Measurements from ENCODE around the gene RXRA. TPM values are rescaled to one million over a fixed set of nuclear protein-coding genes. Genes with fewer than 3 reads are reported as not detected.
A peak's percentile ranks its signal among the peaks of the same experiment; 100 is the strongest.

RXRA gene
- total and polyA plus RNA-seq, 7 donors = 37.7 to 192 (median 139) TPM

DNA sequence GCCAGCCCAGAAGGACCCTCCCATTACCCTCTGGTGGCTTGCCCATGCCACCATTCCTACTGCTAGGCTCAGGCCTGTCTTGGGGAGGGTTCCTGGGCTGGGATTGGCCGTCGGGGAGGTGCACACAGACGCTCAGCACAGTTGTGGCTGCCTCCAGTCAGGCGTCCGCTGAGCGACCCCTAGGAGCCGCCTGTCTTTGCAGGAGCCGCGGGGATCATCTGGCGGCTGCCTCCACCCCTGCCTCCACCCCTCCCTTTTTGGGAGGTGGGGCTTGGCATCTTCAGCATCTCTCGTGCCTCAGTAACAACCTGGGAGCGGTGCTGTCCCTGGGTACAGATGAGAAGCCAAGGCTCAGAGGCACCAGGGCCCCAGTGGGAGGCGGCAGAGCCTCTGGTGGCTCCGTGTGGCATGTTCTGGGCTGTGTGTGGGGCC, 39.6 kb downstream of the RXRA start:
- no peaks in the 10 kb centered on the region for H3K9me3 ChIP-seq
- peak; percentile 84 to 92 for DNase-seq
- no peaks in the 10 kb centered on the region for H3K36me3 ChIP-seq (ENCODE audit: insufficient read depth in 1 of 2, low read depth in 1 of 2)
- WGBS, 3 donors = 1 to 3% (median 2%) methylated on average over 13 to 14 of the region's 14 CpGs
- H3K4me3 ChIP-seq = peak overlapping the region; percentile 49
- TF ChIP-seq, protein P1, sequence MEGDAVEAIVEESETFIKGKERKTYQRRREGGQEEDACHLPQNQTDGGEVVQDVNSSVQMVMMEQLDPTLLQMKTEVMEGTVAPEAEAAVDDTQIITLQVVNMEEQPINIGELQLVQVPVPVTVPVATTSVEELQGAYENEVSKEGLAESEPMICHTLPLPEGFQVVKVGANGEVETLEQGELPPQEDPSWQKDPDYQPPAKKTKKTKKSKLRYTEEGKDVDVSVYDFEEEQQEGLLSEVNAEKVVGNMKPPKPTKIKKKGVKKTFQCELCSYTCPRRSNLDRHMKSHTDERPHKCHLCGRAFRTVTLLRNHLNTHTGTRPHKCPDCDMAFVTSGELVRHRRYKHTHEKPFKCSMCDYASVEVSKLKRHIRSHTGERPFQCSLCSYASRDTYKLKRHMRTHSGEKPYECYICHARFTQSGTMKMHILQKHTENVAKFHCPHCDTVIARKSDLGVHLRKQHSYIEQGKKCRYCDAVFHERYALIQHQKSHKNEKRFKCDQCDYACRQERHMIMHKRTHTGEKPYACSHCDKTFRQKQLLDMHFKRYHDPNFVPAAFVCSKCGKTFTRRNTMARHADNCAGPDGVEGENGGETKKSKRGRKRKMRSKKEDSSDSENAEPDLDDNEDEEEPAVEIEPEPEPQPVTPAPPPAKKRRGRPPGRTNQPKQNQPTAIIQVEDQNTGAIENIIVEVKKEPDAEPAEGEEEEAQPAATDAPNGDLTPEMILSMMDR (IDR thresholded peaks at IDR 0.05) = no peak
- no peaks in the 10 kb centered on the region for H3K27me3 ChIP-seq (ENCODE audit: insufficient read depth in 3 of 3, low read length in 2 of 3)
- intact Hi-C loops (cut with DNase I) = loop anchor here in 1 of 2 donors (5.0 kb wide), 2 partner anchors 34 to 41 kb away; no protein-coding TSS in a partner anchor
- ATAC-seq = peak; percentile 70 to 76 (median 73)
- peaks cover 83% of the 10 kb centered on the region for H3K4me1 ChIP-seq
- peak overlapping the region; percentile 91 for H3K27ac ChIP-seq

DNA sequence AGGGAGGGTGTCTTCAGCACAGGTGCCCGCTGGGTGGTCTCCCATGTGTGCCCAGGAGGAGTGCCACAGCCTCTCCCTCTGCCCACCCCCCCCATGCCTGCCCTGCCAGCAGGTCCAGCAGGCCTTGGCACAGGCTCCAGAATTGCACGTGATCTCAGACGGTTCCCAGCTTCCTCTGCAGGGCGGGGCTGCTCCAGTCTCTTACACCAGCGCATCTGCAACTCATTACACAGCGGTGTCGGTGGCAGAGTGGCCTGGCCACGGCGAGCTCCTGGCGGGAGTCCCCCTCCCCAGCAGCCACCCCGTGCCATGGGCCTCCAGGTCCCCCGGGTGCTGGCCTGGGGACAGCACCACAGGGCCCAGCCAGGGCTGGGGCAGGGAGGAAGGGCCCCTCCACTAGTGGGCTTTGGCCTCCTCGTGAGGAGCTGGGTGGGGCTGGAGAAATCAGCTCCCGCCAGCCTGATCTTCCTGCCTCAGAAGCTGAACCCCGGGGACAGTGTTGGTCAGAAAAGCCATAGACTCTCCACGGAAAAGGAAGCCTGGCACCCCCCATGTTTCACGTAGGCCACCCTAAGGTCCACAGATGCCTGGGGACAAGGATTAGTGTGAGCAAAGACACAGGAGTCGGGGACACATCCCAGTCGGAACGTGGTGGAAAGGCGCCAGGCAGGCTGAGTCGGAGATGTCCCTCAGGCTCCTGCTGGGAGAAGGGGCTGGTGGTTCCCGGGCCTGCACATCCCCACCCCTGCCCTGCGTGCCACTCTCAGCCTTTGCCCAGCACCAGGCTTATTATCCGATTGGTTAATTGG, 40.2 kb downstream of the RXRA start:
- DNase-seq = peak; percentile 94 to 96
- no peaks in the 10 kb centered on the region for H3K9me3 ChIP-seq
- intact Hi-C loops (cut with DNase I) = loop anchor here in 1 of 2 donors (5.0 kb wide), 2 partner anchors 34 to 41 kb away; no protein-coding TSS in a partner anchor

DNA sequence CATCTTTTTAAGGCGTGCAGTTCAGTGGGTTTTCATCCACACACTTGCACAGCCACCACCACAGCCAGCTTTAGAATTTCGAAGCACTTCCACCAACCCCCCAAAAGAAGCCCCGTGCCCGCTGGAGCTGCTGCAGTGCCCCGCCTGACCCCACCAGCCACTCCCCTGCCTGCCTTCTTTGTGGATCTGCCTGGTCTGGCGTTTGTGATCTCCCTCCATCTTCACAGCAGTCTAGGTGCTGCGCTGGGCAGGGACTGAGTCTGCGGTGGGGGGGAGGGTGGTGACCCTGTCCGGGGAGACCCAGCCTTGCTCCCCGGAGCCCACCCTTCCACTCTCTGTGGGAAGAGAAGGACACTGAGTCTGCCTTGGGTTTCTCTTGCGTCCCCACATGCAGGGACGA, 40.8 kb downstream of the RXRA start:
- intact Hi-C loops (cut with DNase I) = loop anchor here in 1 of 2 donors (5.0 kb wide), 2 partner anchors 35 to 40 kb away; no protein-coding TSS in a partner anchor
- WGBS, 3 donors = 82 to 86% (median 85%) methylated on average over 12 of the region's 12 CpGs
- Histone ChIP-seq H3K4me1 (peaks cover 86% of the 10 kb centered on the region), H3K9me3 (no peaks in the 10 kb centered on the region), H3K27ac (peak overlapping the region; percentile 91), H3K27me3 (ENCODE audit: insufficient read depth in 3 of 3, low read length in 2 of 3) (no peaks in the 10 kb centered on the region), H3K36me3 (ENCODE audit: insufficient read depth in 1 of 2, low read depth in 1 of 2) (no peaks in the 10 kb centered on the region), H3K4me3 (peak overlapping the region; percentile 49)
- no peak for DNase-seq
- ATAC-seq = no peak
- TF ChIP-seq, protein P1 (IDR thresholded peaks at IDR 0.05) = no peak

More for the DNA sequence above, 40.2 kb downstream of the RXRA start:
- TF ChIP-seq, protein P1 (IDR thresholded peaks at IDR 0.05) = no peak
- Histone ChIP-seq H3K36me3 (ENCODE audit: insufficient read depth in 1 of 2, low read depth in 1 of 2) (no peaks in the 10 kb centered on the region), H3K27ac (peak overlapping the region; percentile 91), H3K4me1 (peaks cover 83% of the 10 kb centered on the region), H3K27me3 (ENCODE audit: insufficient read depth in 3 of 3, low read length in 2 of 3) (no peaks in the 10 kb centered on the region), H3K4me3 (peak overlapping the region; percentile 49)
- ATAC-seq = peak; percentile 77 to 82 (median 78)
- WGBS, 3 donors = 14 to 15% (median 14%) methylated on average over 24 to 25 of the region's 25 CpGs

DNA sequence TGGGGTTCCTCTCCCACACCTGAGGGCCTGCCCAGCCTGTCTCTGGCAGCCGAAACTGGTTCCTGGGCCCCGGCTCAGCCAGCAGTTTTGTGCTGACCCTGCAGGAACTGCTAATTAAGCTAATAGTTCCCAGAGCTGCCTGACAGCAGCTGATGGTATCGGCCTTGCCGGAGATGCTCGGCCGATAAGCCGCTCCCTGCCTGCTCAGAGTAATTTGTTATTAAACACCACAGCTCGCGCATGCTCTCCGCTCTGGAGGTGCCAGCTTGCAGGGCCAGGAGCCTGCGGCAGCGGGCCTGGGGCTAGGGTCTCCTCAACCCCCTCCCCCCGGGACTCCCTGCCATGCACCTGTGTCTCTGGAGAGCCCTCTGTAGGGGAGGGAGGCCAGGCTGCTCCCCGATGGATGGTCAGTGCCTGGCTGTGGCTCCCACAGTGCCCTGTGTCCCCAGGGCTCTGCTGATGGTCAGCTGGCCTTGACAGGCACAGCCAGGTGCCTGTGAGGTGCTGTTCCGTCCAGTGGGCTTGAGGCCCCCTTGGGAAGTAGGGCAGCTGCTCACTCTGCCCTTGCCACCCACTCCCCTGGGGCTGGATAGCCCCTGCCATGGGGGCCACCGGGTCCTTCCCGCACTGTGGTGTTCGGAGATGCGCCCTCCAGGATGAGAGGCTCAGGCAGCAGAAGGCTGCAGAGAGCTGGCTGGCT, 41.7 kb downstream of the RXRA start:
- ATAC-seq (no peak), DNase-seq (no peak)
- Histone ChIP-seq H3K36me3 (ENCODE audit: insufficient read depth in 1 of 2, low read depth in 1 of 2) (no peaks in the 10 kb centered on the region), H3K4me3 (peak overlapping the region; percentile 1), H3K27me3 (ENCODE audit: insufficient read depth in 3 of 3, low read length in 2 of 3) (no peaks in the 10 kb centered on the region), H3K9me3 (no peaks in the 10 kb centered on the region), H3K27ac (peak overlapping the region; percentile 91), H3K4me1 (peaks cover 92% of the 10 kb centered on the region)
- intact Hi-C loops (cut with DNase I) = loop anchor here in 1 of 2 donors (5.0 kb wide), 2 partner anchors 36 to 39 kb away; no protein-coding TSS in a partner anchor
- TF ChIP-seq, protein P1 (IDR thresholded peaks at IDR 0.05) = no peak
- 52 to 73% (median 52%) methylated on average over 19 of the region's 19 CpGs for WGBS, 3 donors

Measured in psoas muscle (tissue), 8 donors.